HepG2 (cell line): ENCODE measurements around the gene TMEM273. TPM values are rescaled to one million over a fixed set of nuclear protein-coding genes. Genes with fewer than 3 reads are reported as not detected.

ENCODE experiments used
- CREBL2 ChIP-seq: sonication (generic); formaldehyde crosslinking; IDR thresholded peaks from 2 replicates; pipeline ENCODE4 v1.8.1; 2023; ENCODE audit warnings: missing genetic modification reagents, mild to moderate bottlenecking, borderline replicate concordance
- GRHL1 ChIP-seq: sonication (generic); formaldehyde crosslinking; conservative IDR thresholded peaks from 2 replicates; pipeline ENCODE4 v1.8.0; 2022; ENCODE audit warnings: missing genetic modification reagents
- HIC2 ChIP-seq: sonication (generic); formaldehyde crosslinking; IDR thresholded peaks from 2 replicates; pipeline ENCODE4 v1.9.0; 2022; ENCODE audit warnings: low read depth, missing genetic modification reagents
- MTF2 ChIP-seq: sonication (generic); formaldehyde crosslinking; IDR thresholded peaks from 2 replicates; pipeline ENCODE4 v1.5.0; 2020; ENCODE audit warnings: missing genetic modification reagents, borderline replicate concordance
- NPAS2 ChIP-seq: sonication (generic); formaldehyde crosslinking; IDR thresholded peaks from 2 replicates; pipeline ENCODE4 v1.8.0; 2022; ENCODE audit warnings: mild to moderate bottlenecking, missing genetic modification reagents, borderline replicate concordance
- PRDM4 ChIP-seq: sonication (generic); formaldehyde crosslinking; IDR thresholded peaks from 2 replicates; pipeline ENCODE4 v1.9.0; 2021; ENCODE audit warnings: missing genetic modification reagents, borderline replicate concordance
- RARG ChIP-seq: sonication (generic); formaldehyde crosslinking; IDR thresholded peaks from 2 replicates; pipeline ENCODE4 v1.4.0; 2020; ENCODE audit warnings: low read depth, mild to moderate bottlenecking, missing genetic modification reagents
- ZNF569 ChIP-seq: sonication (generic); formaldehyde crosslinking; IDR thresholded peaks from 2 replicates; pipeline ENCODE4 v1.5.0; 2020; ENCODE audit warnings: mild to moderate bottlenecking, missing genetic modification reagents, moderate library complexity, borderline replicate concordance
- ZNF841 ChIP-seq: sonication (generic); formaldehyde crosslinking; IDR thresholded peaks from 2 replicates; pipeline ENCODE4 v1.8.1; 2023; ENCODE audit warnings: missing genetic modification reagents, borderline replicate concordance
- polyA plus RNA-seq, 8 experiments: library from polyadenylated mRNA; depleted of rRNA in 3 of 8; stranded (reverse) in 7 of 8; unstranded in 1 of 8; fragments of >200 nt; fragmentation: Illumina TruSeq in 4 of 8; extraction: Trizol in 4 of 8; gene quantifications; 2 replicates each; pipeline versions ENCODE4 v1.2.1 to v1.2.3, GENCODE V29; 2011 to 2016; ENCODE audit warnings: low read depth in 4 of 8, missing spikeins in 1 of 8, mixed read lengths in 1 of 8; ENCODE audit not compliant: insufficient read depth in 1 of 8
- total RNA-seq, 5 experiments: library from RNA; depleted of rRNA; stranded (reverse); fragments of >200 nt; fragmentation: Illumina TruSeq; extraction: Trizol; gene quantifications; 2 replicates each; pipeline ENCODE4 v1.2.3, GENCODE V29; 2016; ENCODE audit warnings: low read depth in 1 of 5

TMEM273 gene
- total and polyA plus RNA-seq, 2 of the 13 experiments (the other 11 are each of a cell fraction or from before 2014, with no cell fraction given), result not detected

- TF ChIP-seq PRDM4 (CRISPR knock-in tag) (no peak), GRHL1 (no peak), CREBL2 (no peak), HIC2 (no peak), MTF2 (CRISPR knock-in tag) (no peak), NPAS2 (no peak), RARG (CRISPR knock-in tag) (no peak), ZNF841 (CRISPR knock-in tag) (no peak), ZNF569 (CRISPR knock-in tag) (no peak)
Observed at GRCh38 chr10:49110684-49111319, 77.4 kb downstream of the TMEM273 start (continued).
